GM12878 (cell line): ENCODE measurements around the gene NCAPD2. TPM values are rescaled to one million over a fixed set of nuclear protein-coding genes. Genes with fewer than 3 reads are reported as not detected.

Experiments
- CEBPB ChIP-seq, 2 experiments: fragments of 150-350 bp in 1 of 2; IDR thresholded peaks; 2 replicates each; pipeline ENCODE4 v1.6.1; 2012 to 2014; ENCODE audit warnings: low read depth in 2 of 2, low read length in 2 of 2, borderline replicate concordance in 1 of 2, inconsistent platforms in 1 of 2
- EZH2 ChIP-seq: IDR thresholded peaks from 2 replicates; pipeline ENCODE4 v1.6.1; 2012; ENCODE audit warnings: low read depth, mild to moderate bottlenecking, control low read depth, inconsistent platforms, low read length, borderline replicate concordance; ENCODE audit not compliant: control insufficient read depth
- FOXM1 ChIP-seq: IDR thresholded peaks from 2 replicates; pipeline ENCODE4 v1.6.1; 2012; ENCODE audit warnings: low read depth, mild to moderate bottlenecking, inconsistent platforms, low read length, moderate library complexity
- IRF3 ChIP-seq: fragments of 450-650 bp; IDR thresholded peaks from 2 replicates; pipeline ENCODE4 v1.6.1; 2014; ENCODE audit warnings: mild to moderate bottlenecking
- IRF4 ChIP-seq: IDR thresholded peaks from 2 replicates; pipeline ENCODE4 v1.6.1; 2011; ENCODE audit warnings: low read depth, low read length
- MTA3 ChIP-seq: IDR thresholded peaks from 2 replicates; pipeline ENCODE4 v1.6.1; 2012; ENCODE audit warnings: low read length, inconsistent platforms, borderline replicate concordance
- NR2C1 ChIP-seq: fragments of 450-650 bp; IDR thresholded peaks from 2 replicates; pipeline ENCODE4 v1.6.1; 2017; ENCODE audit warnings: antibody characterized with exemption, mild to moderate bottlenecking, moderate library complexity
- PRDM15 ChIP-seq: fragments of 450-650 bp; formaldehyde crosslinking; IDR thresholded peaks from 2 replicates; pipeline ENCODE4 v1.4.0; 2020; ENCODE audit warnings: mild to moderate bottlenecking, moderate library complexity
- RAD21 ChIP-seq: IDR thresholded peaks from 2 replicates; pipeline ENCODE4 v1.6.1; 2011; ENCODE audit warnings: mild to moderate bottlenecking, low read depth, low read length, moderate library complexity; ENCODE audit not compliant: insufficient read depth
- RUNX3 ChIP-seq: IDR thresholded peaks from 2 replicates; pipeline ENCODE4 v1.6.1; 2012; ENCODE audit warnings: low read length, inconsistent platforms
- SRF ChIP-seq, 2 experiments: IDR thresholded peaks; 2 replicates each; pipeline ENCODE4 v1.6.1; 2011; ENCODE audit warnings: low read depth in 2 of 2, low read length in 2 of 2, mild to moderate bottlenecking in 1 of 2, moderate library complexity in 1 of 2
- STAT1 ChIP-seq: fragments of 450-650 bp; conservative IDR thresholded peaks from 2 replicates; pipeline ENCODE4 v1.6.1; 2014; ENCODE audit warnings: antibody characterized with exemption, mild to moderate bottlenecking
- TBL1XR1 ChIP-seq: IDR thresholded peaks from 2 replicates; pipeline ENCODE4 v1.6.1; 2012; ENCODE audit warnings: low read depth, low read length, improper control_type of control experiment
- TCF7 ChIP-seq: IDR thresholded peaks from 2 replicates; pipeline ENCODE4 v1.6.1; 2014; ENCODE audit warnings: antibody characterized with exemption, borderline replicate concordance
- YBX1 ChIP-seq: fragments of 450-650 bp; IDR thresholded peaks from 2 replicates; pipeline ENCODE4 v1.6.1; 2016; ENCODE audit warnings: antibody characterized with exemption
- ZBTB11 ChIP-seq: fragments of 450-650 bp; formaldehyde crosslinking; IDR thresholded peaks from 2 replicates; pipeline ENCODE4 v1.5.0; 2022; ENCODE audit warnings: mild to moderate bottlenecking, missing genetic modification characterization
- ZBTB40 ChIP-seq: fragments of 450-650 bp; IDR thresholded peaks from 2 replicates; pipeline ENCODE4 v1.6.1; 2016; ENCODE audit warnings: mild to moderate bottlenecking, moderate library complexity, borderline replicate concordance
- polyA plus RNA-seq, 11 experiments: library from polyadenylated mRNA; depleted of rRNA in 4 of 11; unstranded in 6 of 11; stranded (reverse) in 5 of 11; fragments of >200 nt; fragmentation: Nextera tagmentation in 4 of 11; fragmentation: Illumina TruSeq in 1 of 11; extraction: Ambion mirVana in 4 of 11; extraction: Trizol in 1 of 11; gene quantifications; 1 replicate in 1 of 11; 2 replicates in 10 of 11; pipeline versions ENCODE4 v1.2.1 to v1.2.3, GENCODE V29; 2011 to 2016; ENCODE audit warnings: inconsistent platforms in 2 of 11, missing spikeins in 2 of 11, low read depth in 1 of 11
- total RNA-seq, 4 experiments: library from RNA; depleted of rRNA in 3 of 4; stranded (reverse); fragments of >200 nt in 3 of 4; fragmentation: Illumina TruSeq in 1 of 4; extraction: Trizol in 1 of 4; gene quantifications; 2 replicates each; pipeline versions ENCODE4 v1.2.1 to v1.2.3, GENCODE V29; 2013 to 2021

NCAPD2 gene
- total and polyA plus RNA-seq, 10 of the 15 experiments (the other 5 are each of a cell fraction or from before 2014, with no cell fraction given): 24.2 to 160 (median 110) TPM

GRCh38 chr12:6493497-6494257, at the start of gene NCAPD2 (continued):
- 0 out of 2 replicates have a peak, but pooled peaks have one; percentile 7 for TF ChIP-seq ZBTB40
- TF ChIP-seq CEBPB (IDR thresholded peaks at IDR 0.05; ENCODE audit: borderline replicate concordance in 1 of 2, low read depth in 2 of 2, low read length in 2 of 2): no peak
- no peak for TF ChIP-seq TCF7
- TF ChIP-seq RAD21: no peak
- no peak for TF ChIP-seq MTA3
- no peak for TF ChIP-seq PRDM15
- no peak; the same call in 1 of the 2 replicates for TF ChIP-seq FOXM1
- TF ChIP-seq RUNX3: peak; percentile 48; the same call in 1 of the 2 replicates
- TF ChIP-seq IRF4: 0 out of 2 replicates have a peak, but pooled peaks have one; percentile 1
- TF ChIP-seq IRF3: peak; percentile 72; the same call in 1 of the 2 replicates
- TF ChIP-seq ZBTB11 (CRISPR knock-in tag): no peak
- TF ChIP-seq EZH2: no peak
- no peak for TF ChIP-seq TBL1XR1
- 0 out of 2 replicates have a peak, but pooled peaks have one; percentile 43 for TF ChIP-seq STAT1
- no peak for TF ChIP-seq SRF (IDR thresholded peaks at IDR 0.05; ENCODE audit: low read depth in 2 of 2, low read length in 2 of 2)
- TF ChIP-seq NR2C1: no peak
- no peak for TF ChIP-seq YBX1
